IMR-90 (cell line): Measurements from ENCODE around the gene CES2. TPM values are rescaled to one million over a fixed set of nuclear protein-coding genes. Genes with fewer than 3 reads are reported as not detected.

Experiments
- ATAC-seq: fragments of 200-7000 bp; cut with Tn5 transposase; 2 replicates; pipeline ENCODE4 v1.9.1; 2020; ENCODE audit warnings: low read depth, mild to moderate bottlenecking, moderate library complexity
- BruUV-seq: library from RNA; stranded (reverse); fragments of 400-500 nt; replicated peaks from 2 replicates; lab custom pipeline; 2021; lab: Mats Ljungman, UMichigan
- CTCF ChIA-PET: fragments of 300-600 bp; formaldehyde crosslinking; extraction: SDS; loops from one replicate; lab custom pipeline; 2021; ENCODE audit warnings: antibody characterized with exemption; lab: Yijun Ruan, JAX
- POLR2A ChIA-PET: fragments of 300-600 bp; sonication (Branson Sonifier 250); formaldehyde crosslinking; loops from one replicate; lab custom pipeline; 2022; ENCODE audit warnings: antibody characterized with exemption; ENCODE audit not compliant: unreplicated experiment; lab: Charles Lee
- DNase-seq: peaks from one replicate; pipeline ENCODE4 v3.0.0; 2013
- H2AFZ ChIP-seq: replicated peaks from 2 replicates; pipeline ENCODE3; 2013; ENCODE audit warnings: low read length, mild to moderate bottlenecking; ENCODE audit not compliant: poor library complexity
- H2AK5ac ChIP-seq: 2 replicates; pipeline ENCODE4 v1.6.1; 2013; ENCODE audit warnings: low read depth, low read length, inconsistent platforms
- H2AK9ac ChIP-seq: replicated peaks from 2 replicates; pipeline ENCODE3; 2013; ENCODE audit warnings: mild to moderate bottlenecking, low read depth, low read length, moderate library complexity; ENCODE audit not compliant: poor library complexity
- H2BK120ac ChIP-seq: 2 replicates; pipeline ENCODE4 v1.6.1; 2013; ENCODE audit warnings: low read depth, low read length, inconsistent platforms
- H2BK15ac ChIP-seq: 3 replicates; pipeline ENCODE4 v1.6.1; 2013; ENCODE audit warnings: low read depth, low read length, inconsistent platforms
- H2BK20ac ChIP-seq: 2 replicates; pipeline ENCODE4 v1.6.1; 2013; ENCODE audit warnings: low read depth, mild to moderate bottlenecking, inconsistent platforms, low read length, moderate library complexity
- H2BK5ac ChIP-seq: 2 replicates; pipeline ENCODE4 v1.6.1; 2013; ENCODE audit warnings: mild to moderate bottlenecking, low read depth, low read length, inconsistent platforms; ENCODE audit not compliant: poor library complexity, severe bottlenecking
- H3K14ac ChIP-seq: replicated peaks from 2 replicates; pipeline ENCODE4 v1.6.1; 2013; ENCODE audit warnings: low read depth, low read length, inconsistent platforms
- H3K18ac ChIP-seq: 2 replicates; pipeline ENCODE4 v1.6.1; 2013; ENCODE audit warnings: low read depth, low read length, control low read depth
- H3K23ac ChIP-seq: 2 replicates; pipeline ENCODE4 v1.6.1; 2013; ENCODE audit warnings: low read depth, low read length, inconsistent platforms
- H3K27ac ChIP-seq: 2 replicates; pipeline ENCODE4 v1.5.1; 2013; ENCODE audit warnings: mild to moderate bottlenecking, control low read depth, low read length; ENCODE audit not compliant: insufficient read depth
- H3K27me3 ChIP-seq: 2 replicates; pipeline ENCODE4 v1.6.1; 2013; ENCODE audit warnings: low read length; ENCODE audit not compliant: control insufficient read depth, insufficient read depth
- H3K36me3 ChIP-seq: 2 replicates; pipeline ENCODE4 v1.6.1; 2013; ENCODE audit warnings: low read length, mixed read lengths; ENCODE audit not compliant: control insufficient read depth, insufficient read depth
- H3K4ac ChIP-seq: 2 replicates; pipeline ENCODE4 v1.6.1; 2013; ENCODE audit warnings: low read depth, low read length, inconsistent platforms
- H3K4me1 ChIP-seq: 2 replicates; pipeline ENCODE4 v1.6.1; 2013; ENCODE audit warnings: low read length, mixed read lengths; ENCODE audit not compliant: control insufficient read depth, insufficient read depth
- H3K4me2 ChIP-seq: 2 replicates; pipeline ENCODE4 v1.6.1; 2013; ENCODE audit warnings: low read depth, mild to moderate bottlenecking, control low read depth, low read length, moderate library complexity
- H3K4me3 ChIP-seq: 2 replicates; pipeline ENCODE4 v1.5.1; 2013; ENCODE audit warnings: low read depth, mild to moderate bottlenecking, control low read depth, low read length, moderate library complexity; ENCODE audit not compliant: insufficient read depth
- H3K56ac ChIP-seq: 2 replicates; pipeline ENCODE4 v1.6.1; 2013; ENCODE audit warnings: low read length, inconsistent platforms; ENCODE audit not compliant: insufficient read depth; ENCODE audit errors: extremely low read depth
- H3K79me1 ChIP-seq, 2 experiments: 2 replicates each; pipeline ENCODE4 v1.6.1; 2013; ENCODE audit warnings: low read length in 2 of 2, inconsistent platforms in 1 of 2, low read depth in 1 of 2
- H3K9ac ChIP-seq: 2 replicates; pipeline ENCODE4 v1.6.1; 2013; ENCODE audit warnings: low read depth, low read length, control low read depth
- H3K9me1 ChIP-seq: 2 replicates; pipeline ENCODE4 v1.6.1; 2013; ENCODE audit warnings: low read length, inconsistent platforms; ENCODE audit not compliant: insufficient read depth
- H3K9me3 ChIP-seq: 2 replicates; pipeline ENCODE4 v1.6.1; 2013; ENCODE audit warnings: low read length; ENCODE audit not compliant: control insufficient read depth, insufficient read depth
- H4K20me1 ChIP-seq: 2 replicates; pipeline ENCODE4 v1.6.1; 2013; ENCODE audit warnings: low read length, inconsistent platforms; ENCODE audit not compliant: insufficient read depth
- H4K5ac ChIP-seq: 2 replicates; pipeline ENCODE4 v1.6.1; 2013; ENCODE audit warnings: mild to moderate bottlenecking, low read depth, low read length, control low read depth
- H4K8ac ChIP-seq, 2 experiments: 2 replicates each; pipeline ENCODE4 v1.6.1; 2013; ENCODE audit warnings: low read depth in 2 of 2, low read length in 2 of 2, control low read depth in 1 of 2, inconsistent platforms in 1 of 2
- H4K91ac ChIP-seq: 2 replicates; pipeline ENCODE4 v1.6.1; 2013; ENCODE audit warnings: low read depth, low read length, inconsistent platforms; ENCODE audit not compliant: insufficient read depth
- BHLHE40 ChIP-seq: fragments of 150-350 bp; IDR thresholded peaks from 2 replicates; pipeline ENCODE4 v1.6.1; 2016; ENCODE audit warnings: mild to moderate bottlenecking, low read depth, low read length
- CEBPB ChIP-seq: IDR thresholded peaks from 2 replicates; pipeline ENCODE4 v1.6.1; 2012; ENCODE audit warnings: low read depth, low read length, improper control_type of control experiment
- CHD1 ChIP-seq: IDR thresholded peaks from 2 replicates; pipeline ENCODE4 v1.6.1; 2012; ENCODE audit warnings: low read depth, low read length, improper control_type of control experiment
- FOS ChIP-seq: fragments of 150-350 bp; IDR thresholded peaks from 2 replicates; pipeline ENCODE4 v1.6.1; 2016; ENCODE audit warnings: low read depth, low read length
- MAFK ChIP-seq: IDR thresholded peaks from 2 replicates; pipeline ENCODE4 v1.6.1; 2012; ENCODE audit warnings: low read depth, low read length, improper control_type of control experiment
- MAZ ChIP-seq: IDR thresholded peaks from 2 replicates; pipeline ENCODE4 v1.6.1; 2012; ENCODE audit warnings: low read depth, mild to moderate bottlenecking, low read length, improper control_type of control experiment, moderate library complexity, borderline replicate concordance
- NFE2L2 ChIP-seq: fragments of 150-350 bp; IDR thresholded peaks from 2 replicates; pipeline ENCODE4 v1.6.1; 2016; ENCODE audit warnings: low read depth, mild to moderate bottlenecking, low read length
- POLR2A ChIP-seq: IDR thresholded peaks from 2 replicates; pipeline ENCODE4 v1.6.1; 2012; ENCODE audit warnings: mild to moderate bottlenecking, low read depth, low read length
- RAD21 ChIP-seq: IDR thresholded peaks from 2 replicates; pipeline ENCODE4 v1.6.1; 2012; ENCODE audit warnings: low read length, improper control_type of control experiment
- RCOR1 ChIP-seq: IDR thresholded peaks from 2 replicates; pipeline ENCODE4 v1.6.1; 2012; ENCODE audit warnings: mild to moderate bottlenecking, low read length, improper control_type of control experiment; ENCODE audit not compliant: insufficient replicate concordance
- RFX5 ChIP-seq: IDR thresholded peaks from 2 replicates; pipeline ENCODE4 v1.8.0; 2012; ENCODE audit warnings: low read depth, mild to moderate bottlenecking, low read length, moderate library complexity
- SMC3 ChIP-seq: fragments of 150-350 bp; IDR thresholded peaks from 2 replicates; pipeline ENCODE4 v1.6.1; 2016; ENCODE audit warnings: low read depth, mild to moderate bottlenecking, antibody characterized with exemption, low read length, moderate library complexity
- WGBS, 2 experiments: methylation state at CpG; one replicate each; pipeline versions ENCODE4 v1.1.5 to v1.1.7; 2013; ENCODE audit warnings: missing lambda C conversion rate in 2 of 2; ENCODE audit not compliant: insufficient read length in 1 of 2; ENCODE audit errors: extremely low coverage in 2 of 2; 5-methylcytosine and 5-hydroxymethylcytosine counted together
- dilution Hi-C: fragments of 300-500 bp; cut with HindIII; formaldehyde crosslinking; loops from one replicate; pipeline ENCODE4 v1.14.3; 2018; ENCODE audit warnings: low sequenced_read_pairs; ENCODE audit not compliant: unreplicated experiment
- in situ Hi-C: fragments of 300-500 bp; cut with MboI; formaldehyde crosslinking; loops from 3 replicates; pipeline ENCODE4 v1.14.3; 2019; ENCODE audit warnings: low sequenced_read_pairs, inconsistent platforms, mixed read lengths
- intact Hi-C: fragments of 100-400 bp; cut with micrococcal nuclease; formaldehyde crosslinking; loops from 2 replicates; pipeline ENCODE4 v1.10.0; 2022
- polyA plus RNA-seq, 3 experiments: library from polyadenylated mRNA; depleted of rRNA; stranded (reverse); fragments of >200 nt; gene quantifications; 2 replicates each; pipeline ENCODE4 v1.2.3, GENCODE V29; 2012; ENCODE audit warnings: low replicate concordance in 1 of 3
- total RNA-seq: library from RNA; depleted of rRNA; stranded (reverse); fragments of >200 nt; gene quantifications from 2 replicates; pipeline ENCODE4 v1.2.3, GENCODE V29; 2012
- TF ChIP-seq, protein P1 (sequence below): conservative IDR thresholded peaks from 2 replicates; pipeline ENCODE4 v1.5.1; 2012; ENCODE audit warnings: mild to moderate bottlenecking, low read depth, low read length, improper control_type of control experiment
- TF ChIP-seq, protein P2 (sequence below): fragments of 150-350 bp; IDR thresholded peaks from 2 replicates; pipeline ENCODE4 v1.6.1; 2016; ENCODE audit warnings: low read depth, mild to moderate bottlenecking, low read length, moderate library complexity, borderline replicate concordance

Gene CES2
- total and polyA plus RNA-seq, 2 of the 4 experiments (the other 2 are of a cell fraction), result 15.1 to 23.2 TPM

DNA sequence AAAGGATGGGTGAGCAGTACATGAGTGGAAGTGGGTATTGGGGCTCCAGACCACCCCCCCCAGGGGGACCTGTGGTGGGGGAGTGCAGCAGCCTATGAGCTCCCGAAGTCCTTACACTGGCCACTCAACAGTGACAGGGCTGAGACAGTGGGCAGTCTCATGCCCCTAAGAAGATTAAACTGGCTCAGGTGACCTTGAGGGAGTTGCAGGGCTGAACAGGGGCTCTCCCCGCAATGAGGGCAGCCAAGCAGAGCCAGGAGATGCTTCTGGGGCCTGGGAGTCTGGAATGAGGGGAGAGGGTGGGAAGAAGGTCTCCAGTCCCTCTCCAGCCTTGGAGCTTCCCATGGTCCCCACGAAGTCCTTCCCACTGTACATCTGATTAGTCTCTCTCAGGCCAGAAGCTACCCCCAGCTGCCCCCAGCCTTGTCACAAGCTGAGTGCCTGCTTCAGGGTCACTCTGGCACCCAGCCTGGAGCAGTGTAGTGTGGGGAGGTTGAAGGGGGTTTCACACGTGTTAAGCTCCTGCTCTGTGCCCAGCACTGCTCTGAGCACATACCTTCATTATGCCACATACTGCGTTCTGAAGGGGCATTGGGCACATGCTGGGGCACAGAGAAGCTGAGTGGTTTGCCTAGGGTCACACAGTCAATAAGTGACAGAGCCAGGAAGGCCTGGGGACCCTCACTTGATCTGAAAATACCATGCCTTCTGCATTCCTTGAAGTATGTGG lies 15.6 kb upstream of the CES2 start (continued):
- TF ChIP-seq FOS, result no peak
- TF ChIP-seq BHLHE40, result no peak

DNA sequence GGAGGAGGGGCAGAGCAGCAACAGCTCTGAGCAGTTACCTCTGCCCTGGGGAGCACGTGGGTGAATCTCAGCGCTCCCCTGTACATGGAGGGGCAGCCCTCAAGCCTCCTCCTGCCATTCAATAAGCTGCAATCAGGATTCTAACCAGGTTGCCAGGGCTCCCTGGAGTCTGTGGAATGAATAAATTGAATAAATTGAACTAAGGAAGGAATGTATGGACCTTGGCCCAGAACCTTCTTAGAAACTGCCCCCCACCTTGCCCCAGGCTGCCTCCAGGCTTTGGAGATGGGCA lies 15.1 kb upstream of the CES2 start:
- no peak overlapping the region for H3K56ac ChIP-seq
- no peak overlapping the region for H4K91ac ChIP-seq
- no TSS peak for BruUV-seq
- H3K79me1 ChIP-seq, result no peaks in the 10 kb centered on the region
- peaks cover 38% of the 10 kb centered on the region for H3K27me3 ChIP-seq
- no peak overlapping the region for H3K4me3 ChIP-seq
- no peak overlapping the region for H3K23ac ChIP-seq
- no peak for DNase-seq
- H3K36me3 ChIP-seq, result no peaks in the 10 kb centered on the region
- ATAC-seq, result no peak
- no peak overlapping the region for H4K8ac ChIP-seq
- no peak overlapping the region for H2AK5ac ChIP-seq
- H3K4me1 ChIP-seq, result peaks cover 3% of the 10 kb centered on the region
- H2AFZ ChIP-seq, result no peak overlapping the region
- no peak overlapping the region for H4K5ac ChIP-seq
- CTCF ChIA-PET, result no interaction called here
- no CpG with 5 or more reads among the region's 2 CpGs for whole genome bisulfite sequencing, 2 experiments
- H3K9ac ChIP-seq, result no peak overlapping the region
- no peak overlapping the region for H3K14ac ChIP-seq
- dilution Hi-C loops (no loop called here), intact Hi-C loops (no loop called here), in situ Hi-C loops (no loop called here)
- no peaks in the 10 kb centered on the region for H3K9me1 ChIP-seq
- no peak overlapping the region for H3K27ac ChIP-seq
- H3K4me2 ChIP-seq, result no peak overlapping the region
- H2BK5ac ChIP-seq, result no peak overlapping the region
- no peaks in the 10 kb centered on the region for H3K9me3 ChIP-seq
- no peak overlapping the region for H2BK120ac ChIP-seq
- H2BK15ac ChIP-seq, result no peak overlapping the region
- no peak overlapping the region for H3K18ac ChIP-seq
- no peak overlapping the region for H2AK9ac ChIP-seq
- no peak overlapping the region for H2BK20ac ChIP-seq
- H3K4ac ChIP-seq, result no peak overlapping the region
- POLR2A ChIA-PET, result no interaction called here
- H4K20me1 ChIP-seq, result no peaks in the 10 kb centered on the region
- TF ChIP-seq RCOR1 (no peak), SMC3 (no peak), NFE2L2 (no peak), MAFK (no peak), CEBPB (no peak), BHLHE40 (no peak), RAD21 (no peak), FOS (no peak), MAZ (no peak), CHD1 (no peak), RFX5 (no peak), POLR2A (no peak)
- TF ChIP-seq, protein P1, sequence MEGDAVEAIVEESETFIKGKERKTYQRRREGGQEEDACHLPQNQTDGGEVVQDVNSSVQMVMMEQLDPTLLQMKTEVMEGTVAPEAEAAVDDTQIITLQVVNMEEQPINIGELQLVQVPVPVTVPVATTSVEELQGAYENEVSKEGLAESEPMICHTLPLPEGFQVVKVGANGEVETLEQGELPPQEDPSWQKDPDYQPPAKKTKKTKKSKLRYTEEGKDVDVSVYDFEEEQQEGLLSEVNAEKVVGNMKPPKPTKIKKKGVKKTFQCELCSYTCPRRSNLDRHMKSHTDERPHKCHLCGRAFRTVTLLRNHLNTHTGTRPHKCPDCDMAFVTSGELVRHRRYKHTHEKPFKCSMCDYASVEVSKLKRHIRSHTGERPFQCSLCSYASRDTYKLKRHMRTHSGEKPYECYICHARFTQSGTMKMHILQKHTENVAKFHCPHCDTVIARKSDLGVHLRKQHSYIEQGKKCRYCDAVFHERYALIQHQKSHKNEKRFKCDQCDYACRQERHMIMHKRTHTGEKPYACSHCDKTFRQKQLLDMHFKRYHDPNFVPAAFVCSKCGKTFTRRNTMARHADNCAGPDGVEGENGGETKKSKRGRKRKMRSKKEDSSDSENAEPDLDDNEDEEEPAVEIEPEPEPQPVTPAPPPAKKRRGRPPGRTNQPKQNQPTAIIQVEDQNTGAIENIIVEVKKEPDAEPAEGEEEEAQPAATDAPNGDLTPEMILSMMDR, result no peak
- TF ChIP-seq, protein P2, sequence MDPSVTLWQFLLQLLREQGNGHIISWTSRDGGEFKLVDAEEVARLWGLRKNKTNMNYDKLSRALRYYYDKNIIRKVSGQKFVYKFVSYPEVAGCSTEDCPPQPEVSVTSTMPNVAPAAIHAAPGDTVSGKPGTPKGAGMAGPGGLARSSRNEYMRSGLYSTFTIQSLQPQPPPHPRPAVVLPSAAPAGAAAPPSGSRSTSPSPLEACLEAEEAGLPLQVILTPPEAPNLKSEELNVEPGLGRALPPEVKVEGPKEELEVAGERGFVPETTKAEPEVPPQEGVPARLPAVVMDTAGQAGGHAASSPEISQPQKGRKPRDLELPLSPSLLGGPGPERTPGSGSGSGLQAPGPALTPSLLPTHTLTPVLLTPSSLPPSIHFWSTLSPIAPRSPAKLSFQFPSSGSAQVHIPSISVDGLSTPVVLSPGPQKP, result no peak
